ENCODE measurements around the gene MINDY4.

MINDY4 gene

GRCh38 chr7:30859940-30860496 lies 88.8 kb downstream of the MINDY4 start:
- DNase-seq = no peak

DNA sequence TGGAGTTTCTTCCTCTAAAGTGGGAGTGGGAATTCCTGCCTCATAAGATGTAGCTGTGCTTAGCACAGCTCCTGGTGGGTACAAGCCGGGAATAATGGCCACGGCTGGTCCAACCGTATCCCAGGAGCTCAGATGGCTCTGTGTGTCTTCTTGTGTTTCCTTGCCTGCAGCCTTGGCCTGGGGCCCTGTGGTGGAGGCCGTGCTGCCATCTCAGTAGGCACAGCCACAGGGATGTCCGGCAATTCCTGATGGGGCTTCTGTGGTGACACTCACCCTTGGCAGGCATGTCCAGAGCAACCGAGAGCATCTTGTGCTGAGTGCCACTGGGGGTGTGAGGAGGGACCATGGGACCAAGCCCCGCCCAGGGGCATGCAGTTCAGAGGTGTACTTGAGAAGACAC lies 90.4 kb downstream of the MINDY4 start:
- DNase-seq = no peak

DNA sequence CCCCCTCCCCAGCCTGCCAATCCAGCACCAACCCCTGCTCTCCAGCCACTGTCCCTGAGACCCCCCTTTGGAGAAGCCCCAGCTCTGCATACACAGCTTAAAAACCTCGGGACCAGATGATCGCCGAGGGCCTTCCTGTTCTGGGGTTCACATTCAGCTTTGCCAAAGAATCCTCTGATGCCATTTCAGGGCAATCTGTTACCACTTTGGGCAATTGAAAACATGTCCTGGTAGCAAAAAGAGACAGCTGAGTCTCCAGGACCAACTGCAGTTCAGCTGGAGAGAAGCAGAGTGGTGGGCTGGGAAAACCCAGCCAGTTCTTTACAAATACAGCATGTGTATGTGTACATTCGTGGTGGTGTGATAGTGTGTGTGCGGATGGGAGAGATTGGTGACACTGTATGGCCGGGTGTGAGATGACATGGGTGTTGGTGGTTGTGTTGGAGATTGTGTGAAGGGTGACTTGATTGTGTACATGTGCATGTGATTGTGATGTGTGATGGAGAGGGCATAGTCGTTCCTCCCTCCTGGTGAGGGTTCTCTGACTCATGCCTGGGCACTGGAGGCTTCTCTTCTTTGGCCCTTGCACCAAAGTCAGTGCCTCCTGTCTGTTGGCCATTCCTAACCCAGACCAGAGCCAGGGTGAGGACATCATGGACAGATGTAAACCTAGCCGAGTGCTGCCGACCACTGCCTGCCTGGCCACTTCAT lies 91.9 kb downstream of the MINDY4 start:
- no peak for DNase-seq

- no peak for DNase-seq
Measured at GRCh38 chr7:30863706-30864035, 92.5 kb downstream of the MINDY4 start.

DNA sequence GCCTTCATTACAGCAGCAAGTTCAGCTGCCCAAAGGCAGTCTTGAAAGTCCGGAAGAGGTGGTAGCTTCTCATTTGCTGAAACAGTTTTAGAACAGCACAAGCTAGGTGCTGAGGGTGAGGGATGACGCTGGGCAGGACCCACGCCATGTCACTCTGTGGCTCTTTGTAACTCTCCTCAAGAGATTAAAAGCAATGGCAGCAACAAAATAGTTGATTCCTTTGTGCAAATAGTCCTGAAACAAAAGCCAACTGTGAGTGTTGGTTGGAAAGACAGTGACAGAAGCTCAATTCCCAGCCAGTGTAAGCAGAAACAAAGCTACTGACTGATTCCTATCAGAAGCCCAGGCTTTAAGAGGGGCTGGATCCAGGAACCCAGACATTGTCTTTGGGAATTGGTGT lies 92.9 kb downstream of the MINDY4 start:
- no peak for DNase-seq

- DNase-seq = no peak
Measured at GRCh38 chr7:30865076-30865475, 93.9 kb downstream of the MINDY4 start.

- DNase-seq = no peak
Measured at GRCh38 chr7:30865821-30866220, 94.6 kb downstream of the MINDY4 start.

GRCh38 chr7:30866939-30867338 lies 95.7 kb downstream of the MINDY4 start:
- DNase-seq = no peak

GRCh38 chr7:30867483-30867882 lies 96.3 kb downstream of the MINDY4 start:
- no peak for DNase-seq

DNA sequence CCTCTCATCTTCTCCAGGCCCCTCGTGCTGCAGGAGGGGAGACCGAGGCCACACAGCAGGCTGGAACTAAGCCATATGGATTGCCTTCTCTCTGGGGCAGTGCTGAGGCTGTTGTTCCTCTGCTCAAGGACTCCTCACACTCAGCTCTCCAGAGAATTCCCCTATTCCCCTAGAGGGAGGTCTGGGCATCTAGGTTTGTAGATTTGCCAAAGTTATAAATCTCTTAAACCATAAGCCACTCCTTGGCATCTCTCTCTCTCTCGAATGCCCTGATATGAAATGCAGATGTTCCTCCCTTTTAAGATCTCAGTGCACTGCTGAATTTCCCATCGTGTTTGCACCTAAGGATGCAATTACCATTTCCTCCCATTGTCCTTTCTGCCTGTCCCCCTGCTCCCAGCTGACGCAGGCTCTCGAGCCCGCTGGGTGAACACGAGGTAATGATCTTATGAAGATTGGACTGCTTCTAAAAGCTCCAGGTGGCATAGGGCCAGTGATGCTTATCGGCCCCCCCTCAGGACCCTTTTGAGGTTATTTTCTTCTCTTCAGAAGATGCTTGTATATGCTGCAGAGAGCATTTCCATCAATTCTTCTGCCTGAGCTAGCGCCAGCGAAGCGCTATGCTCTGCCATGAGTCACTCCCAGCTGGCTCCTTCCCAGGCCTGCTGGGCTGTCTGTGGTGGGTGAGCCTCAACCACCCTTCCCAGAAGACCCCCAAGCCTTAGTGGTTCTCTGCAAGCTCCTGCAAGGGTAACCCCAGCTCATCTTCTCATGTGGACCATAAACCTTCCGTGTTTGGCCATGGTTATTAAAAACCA lies 98.8 kb downstream of the MINDY4 start:
- DNase-seq = no peak

GRCh38 chr7:30870821-30871518 lies 99.8 kb downstream of the MINDY4 start:
- no peak for DNase-seq

DNA sequence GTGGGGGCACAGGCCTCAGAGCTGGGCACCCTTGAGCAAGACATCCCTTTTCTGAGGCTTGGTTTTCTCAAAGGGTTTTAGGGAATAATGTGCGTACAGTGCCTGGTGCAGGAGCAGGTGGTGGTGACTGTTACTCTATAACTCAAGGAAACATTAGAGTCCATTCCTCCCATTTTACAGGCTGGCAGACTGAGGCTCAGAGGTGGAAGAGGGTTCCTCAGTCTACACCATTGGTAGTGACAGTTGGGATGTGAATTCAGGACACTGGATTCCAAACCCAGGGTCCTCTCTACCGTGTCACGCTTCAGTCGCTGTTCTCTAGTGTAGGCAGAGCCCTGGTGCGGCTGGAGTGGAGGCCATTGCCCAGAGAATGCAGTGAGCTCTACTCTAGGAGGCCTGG lies 100.4 kb downstream of the MINDY4 start:
- no peak for DNase-seq

- DNase-seq = no peak
Measured at GRCh38 chr7:30873207-30873606, 102.0 kb downstream of the MINDY4 start.

DNA sequence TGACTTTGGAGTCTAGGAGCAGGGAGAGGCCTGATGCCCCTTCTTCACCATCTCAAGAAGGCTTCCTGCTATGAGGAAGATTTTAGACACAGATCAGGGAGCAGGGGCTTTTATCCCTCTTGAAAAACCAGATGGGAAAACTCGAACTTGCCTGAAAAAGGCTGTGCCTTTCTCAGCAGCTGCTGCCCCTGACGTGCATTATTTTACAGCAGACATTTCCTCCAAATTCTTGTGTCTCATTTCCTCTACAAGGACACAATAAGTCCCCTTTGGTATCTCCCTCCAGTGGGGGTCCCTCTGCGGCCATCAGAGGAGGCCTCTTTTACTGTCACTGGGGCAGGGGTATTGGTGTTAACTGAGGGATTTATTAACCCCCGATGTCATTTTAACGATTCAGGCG lies 102.4 kb downstream of the MINDY4 start:
- no peak for DNase-seq

GRCh38 chr7:30874656-30875302 lies 103.6 kb downstream of the MINDY4 start:
- DNase-seq = no peak

DNA sequence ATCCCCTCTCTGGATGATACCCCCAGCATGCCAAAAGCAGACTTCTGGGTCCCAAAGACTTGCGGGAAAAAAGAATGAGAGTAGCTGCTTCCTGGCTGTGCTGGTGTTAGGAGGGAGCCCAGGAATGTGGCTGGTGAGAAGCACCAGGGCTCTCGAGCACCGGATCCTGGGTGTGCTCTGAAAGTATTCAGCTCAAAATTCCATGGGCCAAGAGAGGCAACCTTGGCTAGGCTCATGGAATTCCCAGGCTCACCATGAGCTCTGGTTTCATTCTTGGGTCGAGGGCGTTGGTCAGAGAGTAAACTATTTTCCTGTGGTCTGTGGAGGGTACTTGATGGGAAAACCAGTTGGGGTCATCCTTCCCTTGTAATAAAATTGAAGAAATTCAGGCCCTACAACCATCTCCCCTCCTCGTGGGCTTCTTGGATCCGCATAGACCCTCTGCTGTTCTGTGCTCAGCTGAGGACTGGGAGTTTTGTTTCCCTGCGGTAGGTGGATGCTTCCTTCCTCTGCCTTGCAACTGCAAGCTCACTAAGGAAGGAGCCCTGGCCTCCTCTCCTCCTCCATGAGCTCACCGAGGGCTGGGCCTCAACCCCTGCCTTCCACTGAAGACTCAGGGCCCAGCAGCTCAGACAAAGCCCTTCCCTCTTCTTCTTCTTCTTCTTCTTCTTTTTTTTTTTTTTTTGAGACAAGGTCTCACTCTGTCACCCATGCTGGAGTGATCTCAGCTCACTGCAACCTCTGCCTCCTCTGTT lies 106.0 kb downstream of the MINDY4 start:
- DNase-seq = no peak

DNA sequence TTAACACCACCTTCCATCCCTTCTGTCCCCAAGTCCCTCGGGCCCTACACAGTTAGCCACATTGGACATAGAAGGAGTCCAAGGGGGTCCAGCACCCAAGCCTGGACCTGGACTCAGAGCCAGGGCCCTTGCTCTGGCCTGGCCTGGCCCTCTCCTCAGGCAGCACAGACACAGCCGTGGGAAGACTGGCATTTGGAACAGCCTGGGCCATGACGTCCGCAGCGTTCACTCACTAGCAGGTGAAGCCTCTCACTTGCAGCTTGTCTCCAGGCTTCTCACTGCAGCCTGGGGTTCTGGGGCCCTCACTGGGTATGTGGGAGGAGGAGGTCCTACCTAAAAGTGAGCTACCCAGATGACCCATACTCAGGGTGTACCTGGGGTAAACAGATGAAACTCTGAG lies 106.8 kb downstream of the MINDY4 start:
- DNase-seq = no peak

DNA sequence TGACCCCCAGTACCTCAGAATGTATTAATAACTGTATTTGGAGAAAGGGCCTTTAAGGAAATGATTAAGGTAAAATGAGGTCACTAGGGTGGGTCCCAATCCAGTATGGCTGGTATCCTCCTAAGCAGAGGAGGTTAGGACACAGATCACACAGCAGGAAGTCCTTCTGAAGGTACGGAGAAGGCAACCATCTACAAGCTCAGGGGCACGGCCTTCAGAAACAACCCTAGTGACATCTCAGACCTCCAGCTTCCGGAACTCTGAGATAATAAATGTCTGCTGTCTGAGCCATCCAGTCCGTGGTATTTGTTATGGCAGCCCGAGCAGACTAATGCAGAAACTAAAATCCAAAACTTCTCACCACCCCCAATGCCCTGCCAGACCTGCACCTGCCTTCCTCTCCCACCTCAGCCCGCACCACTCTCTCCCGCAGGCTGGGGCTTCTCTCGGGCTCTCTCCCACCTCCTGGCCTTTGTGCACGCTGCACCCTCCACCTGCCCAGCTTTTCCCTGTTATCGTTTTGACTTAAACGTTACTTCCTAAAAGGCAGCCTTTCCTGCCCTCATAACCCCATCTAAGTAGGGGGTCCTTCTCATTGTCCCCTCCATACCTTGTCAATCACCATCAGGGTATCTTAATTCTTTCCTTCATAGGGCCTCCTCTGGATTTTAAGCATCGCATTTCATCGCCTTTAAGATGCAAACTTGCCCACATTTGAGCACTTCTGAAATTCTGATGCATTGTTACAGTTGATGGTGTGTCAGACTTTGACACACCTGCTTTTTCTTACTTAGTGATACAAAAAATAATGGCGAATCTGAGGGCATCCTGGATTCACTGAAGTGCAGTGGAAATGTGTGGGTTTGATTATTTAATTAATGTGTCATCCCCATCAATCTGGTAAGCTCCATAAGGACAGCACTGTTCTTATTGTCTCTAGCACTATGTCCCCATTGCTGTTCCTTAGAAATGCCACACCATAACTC lies 108.2 kb downstream of the MINDY4 start:
- no peak for DNase-seq

- DNase-seq = no peak
Measured at GRCh38 chr7:30880125-30880720, 109.0 kb downstream of the MINDY4 start.

DNA sequence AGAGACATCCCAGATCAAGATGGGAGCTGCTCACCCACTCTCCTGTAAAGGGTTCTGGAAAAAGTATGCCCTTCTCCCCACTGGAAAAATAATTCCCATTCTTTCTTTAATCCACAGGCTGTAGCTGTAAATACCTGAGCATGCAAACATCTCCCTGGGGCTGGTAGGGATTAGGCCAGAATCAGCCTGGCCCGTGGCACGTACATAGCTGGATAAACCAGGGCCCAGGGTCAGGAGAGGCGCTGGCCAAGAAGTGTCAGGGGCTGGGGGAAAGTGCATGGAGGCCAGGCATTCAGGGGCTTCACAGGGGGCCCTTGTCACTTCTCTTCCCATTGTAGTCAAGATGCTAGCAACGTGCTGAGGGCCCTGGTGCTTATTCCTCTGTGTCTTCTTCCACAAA lies 109.7 kb downstream of the MINDY4 start:
- DNase-seq = no peak

- DNase-seq = no peak
Measured at GRCh38 chr7:30881448-30881847, 110.2 kb downstream of the MINDY4 start.

All from activated CD4-positive, alpha-beta T cell treated with anti-CD3 and anti-CD28 coated beads, Interleukin-2, amount 50 U/mL, for 48 hours (primary cell).